GM23338 (cell line): ENCODE data around the gene CHRFAM7A.
"Not testable (repeated sequence)": the region's sequence is repeated elsewhere in the genome, so short reads cannot be mapped to it uniquely, and the experiment has no call there.

Experiments used
- CREB1 ChIP-seq: fragments of 250-450 bp; sonication (Bioruptor Pico); IDR thresholded peaks from 2 replicates; pipeline ENCODE4 v1.5.0; 2020; ENCODE audit warnings: low read depth, mild to moderate bottlenecking, moderate library complexity
- EZH2 ChIP-seq: fragments of 200-600 bp; sonication (generic); IDR thresholded peaks from one replicate; pipeline ENCODE4 v1.8.0; 2017; ENCODE audit warnings: antibody characterized with exemption, mild to moderate bottlenecking, low read depth; ENCODE audit not compliant: unreplicated experiment
- EZH2phosphoT487 ChIP-seq: fragments of 200-600 bp; sonication (generic); IDR thresholded peaks from one replicate; pipeline ENCODE4 v1.8.1; 2018; ENCODE audit warnings: antibody characterized with exemption; ENCODE audit not compliant: unreplicated experiment
- JUNB ChIP-seq: IDR thresholded peaks from one replicate; pipeline ENCODE4 v1.6.1; 2016; ENCODE audit warnings: antibody characterized with exemption; ENCODE audit not compliant: unreplicated experiment
- POLR2AphosphoS5 ChIP-seq: IDR thresholded peaks from 2 replicates; pipeline ENCODE4 v1.6.1; 2016; ENCODE audit warnings: antibody characterized with exemption, low read depth
- TF ChIP-seq, protein P1 (sequence below), 2 experiments: fragments of 200-600 bp in 1 of 2; sonication (generic) in 1 of 2; conservative IDR thresholded peaks; 2 replicates each; pipeline versions ENCODE4 v1.5.1 to v1.6.1; 2016 to 2017; ENCODE audit warnings: antibody characterized with exemption in 2 of 2, low read depth in 2 of 2, mild to moderate bottlenecking in 2 of 2, moderate library complexity in 1 of 2

DNA sequence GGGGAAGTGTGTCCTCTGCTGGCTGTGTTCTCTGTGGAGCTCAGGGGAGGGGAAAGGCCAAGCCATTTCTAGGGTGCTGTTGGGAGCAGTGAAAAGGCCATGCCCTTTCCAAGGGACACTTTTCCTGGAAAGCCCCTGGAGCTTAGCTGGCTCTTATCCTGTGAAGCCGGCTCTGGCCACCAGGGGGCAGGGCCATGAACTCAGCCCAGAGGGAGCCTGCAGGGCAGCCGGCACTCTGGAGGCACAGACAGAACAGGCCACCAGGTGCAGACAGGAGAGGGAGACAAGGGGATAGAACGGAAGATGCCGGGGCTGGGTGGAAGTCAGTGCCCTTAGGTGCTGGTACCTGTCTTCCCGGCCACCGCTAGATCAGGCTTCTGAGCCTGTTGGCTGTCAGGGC lies 5.6 kb upstream of the CHRFAM7A start:
- TF ChIP-seq, protein P1, sequence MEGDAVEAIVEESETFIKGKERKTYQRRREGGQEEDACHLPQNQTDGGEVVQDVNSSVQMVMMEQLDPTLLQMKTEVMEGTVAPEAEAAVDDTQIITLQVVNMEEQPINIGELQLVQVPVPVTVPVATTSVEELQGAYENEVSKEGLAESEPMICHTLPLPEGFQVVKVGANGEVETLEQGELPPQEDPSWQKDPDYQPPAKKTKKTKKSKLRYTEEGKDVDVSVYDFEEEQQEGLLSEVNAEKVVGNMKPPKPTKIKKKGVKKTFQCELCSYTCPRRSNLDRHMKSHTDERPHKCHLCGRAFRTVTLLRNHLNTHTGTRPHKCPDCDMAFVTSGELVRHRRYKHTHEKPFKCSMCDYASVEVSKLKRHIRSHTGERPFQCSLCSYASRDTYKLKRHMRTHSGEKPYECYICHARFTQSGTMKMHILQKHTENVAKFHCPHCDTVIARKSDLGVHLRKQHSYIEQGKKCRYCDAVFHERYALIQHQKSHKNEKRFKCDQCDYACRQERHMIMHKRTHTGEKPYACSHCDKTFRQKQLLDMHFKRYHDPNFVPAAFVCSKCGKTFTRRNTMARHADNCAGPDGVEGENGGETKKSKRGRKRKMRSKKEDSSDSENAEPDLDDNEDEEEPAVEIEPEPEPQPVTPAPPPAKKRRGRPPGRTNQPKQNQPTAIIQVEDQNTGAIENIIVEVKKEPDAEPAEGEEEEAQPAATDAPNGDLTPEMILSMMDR (conservative IDR thresholded peaks at IDR 0.05; ENCODE audit: low read depth in 2 of 2) = not testable (repeated sequence)
- TF ChIP-seq CREB1 (CRISPR knock-in tag); EZH2phosphoT487; JUNB; POLR2AphosphoS5; EZH2: not testable (repeated sequence)
